Activated CD8-positive, alpha-beta memory T cell treated with anti-CD3 and anti-CD28 coated beads, Interleukin-2, amount 50 U/mL, for 48 hours (primary cell): ENCODE results near the gene UQCR11.

ENCODE experiments used
- DNase-seq: peaks from one replicate; pipeline ENCODE4 v3.0.0-alpha.2; 2020

UQCR11 gene

DNA sequence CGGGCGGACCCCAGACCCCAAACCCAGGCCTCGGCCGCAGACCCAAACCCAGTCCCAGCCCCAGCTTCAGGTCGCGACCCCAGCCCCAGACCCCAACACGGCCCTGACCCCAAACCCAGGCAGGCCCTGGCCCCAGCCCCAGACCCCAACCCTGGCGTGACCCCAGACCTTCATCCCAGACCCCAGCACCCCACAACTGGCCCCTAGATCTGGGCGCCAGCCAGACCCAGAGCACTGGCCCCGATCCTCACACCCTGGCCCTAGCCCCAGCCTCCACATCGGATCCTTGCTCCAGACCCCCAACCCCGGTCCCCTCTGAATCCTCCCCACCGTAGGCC, 20.1 kb downstream of the UQCR11 start:
- DNase-seq, result no peak

GRCh38 chr19:1584500-1585242, 20.6 kb downstream of the UQCR11 start:
- DNase-seq, result no peak

GRCh38 chr19:1582201-1582600, 23.1 kb downstream of the UQCR11 start:
- DNase-seq, result no peak

DNA sequence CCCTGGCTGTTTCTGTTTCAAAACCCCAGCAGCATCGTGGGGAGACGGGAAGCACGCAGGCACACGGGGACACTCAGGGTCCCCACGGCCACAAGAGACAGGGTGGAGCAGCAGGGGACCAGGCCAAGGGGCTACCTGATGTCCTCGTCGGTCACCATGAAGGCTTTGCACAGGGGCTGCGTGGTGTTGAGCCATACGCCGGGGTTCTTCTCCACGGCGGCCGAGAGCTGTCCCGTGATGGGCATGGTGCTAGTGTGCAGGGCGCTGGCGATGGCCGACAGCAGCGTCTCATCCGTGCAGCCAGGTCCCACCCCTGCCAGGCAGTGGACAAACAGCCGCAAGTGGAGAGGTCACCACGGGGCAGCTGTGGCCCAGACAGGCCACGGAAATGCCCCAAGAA, 24.3 kb downstream of the UQCR11 start:
- no peak for DNase-seq

GRCh38 chr19:1580382-1580781, 24.9 kb downstream of the UQCR11 start:
- no peak for DNase-seq

- no peak for DNase-seq
Measured at GRCh38 chr19:1579222-1579621, 26.0 kb downstream of the UQCR11 start.

DNA sequence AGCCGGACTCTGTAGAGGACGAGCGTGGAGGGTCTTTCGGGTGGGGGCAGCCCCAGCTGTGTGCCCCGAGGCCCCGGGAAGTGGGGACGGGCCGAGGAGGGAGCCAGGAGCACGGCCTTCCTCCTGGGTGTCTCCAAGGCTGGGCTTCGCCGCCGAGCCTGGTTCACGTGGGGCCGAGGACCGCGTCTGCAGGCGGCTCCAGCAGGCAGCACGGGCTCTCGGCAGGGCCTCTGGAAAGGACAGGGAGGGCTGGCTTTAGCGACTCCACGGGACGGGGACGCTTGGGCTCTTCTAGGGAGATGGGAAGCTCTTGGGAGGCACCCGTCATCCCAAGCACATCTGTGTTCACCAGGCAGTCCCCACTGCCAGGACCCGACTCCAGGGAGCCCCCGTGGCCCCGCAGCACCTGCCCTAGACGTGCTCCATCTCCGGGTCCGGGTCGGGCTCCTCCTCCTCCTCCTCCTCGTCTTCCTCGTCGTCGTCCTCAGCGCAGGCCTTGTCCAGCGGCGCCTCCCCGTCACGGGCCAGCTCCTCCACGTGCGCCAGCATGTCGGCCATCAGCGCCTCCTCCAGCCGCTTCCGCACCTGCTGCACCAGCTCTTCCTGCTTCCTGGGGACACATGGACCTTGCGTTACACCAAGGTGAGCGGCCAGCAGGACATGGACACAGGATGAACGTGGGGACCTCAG, 27.2 kb downstream of the UQCR11 start:
- DNase-seq, result no peak

- no peak for DNase-seq
Measured at GRCh38 chr19:1577090-1577928, 28.0 kb downstream of the UQCR11 start.

- no peak for DNase-seq
Measured at GRCh38 chr19:1576242-1577089, 28.8 kb downstream of the UQCR11 start.

DNA sequence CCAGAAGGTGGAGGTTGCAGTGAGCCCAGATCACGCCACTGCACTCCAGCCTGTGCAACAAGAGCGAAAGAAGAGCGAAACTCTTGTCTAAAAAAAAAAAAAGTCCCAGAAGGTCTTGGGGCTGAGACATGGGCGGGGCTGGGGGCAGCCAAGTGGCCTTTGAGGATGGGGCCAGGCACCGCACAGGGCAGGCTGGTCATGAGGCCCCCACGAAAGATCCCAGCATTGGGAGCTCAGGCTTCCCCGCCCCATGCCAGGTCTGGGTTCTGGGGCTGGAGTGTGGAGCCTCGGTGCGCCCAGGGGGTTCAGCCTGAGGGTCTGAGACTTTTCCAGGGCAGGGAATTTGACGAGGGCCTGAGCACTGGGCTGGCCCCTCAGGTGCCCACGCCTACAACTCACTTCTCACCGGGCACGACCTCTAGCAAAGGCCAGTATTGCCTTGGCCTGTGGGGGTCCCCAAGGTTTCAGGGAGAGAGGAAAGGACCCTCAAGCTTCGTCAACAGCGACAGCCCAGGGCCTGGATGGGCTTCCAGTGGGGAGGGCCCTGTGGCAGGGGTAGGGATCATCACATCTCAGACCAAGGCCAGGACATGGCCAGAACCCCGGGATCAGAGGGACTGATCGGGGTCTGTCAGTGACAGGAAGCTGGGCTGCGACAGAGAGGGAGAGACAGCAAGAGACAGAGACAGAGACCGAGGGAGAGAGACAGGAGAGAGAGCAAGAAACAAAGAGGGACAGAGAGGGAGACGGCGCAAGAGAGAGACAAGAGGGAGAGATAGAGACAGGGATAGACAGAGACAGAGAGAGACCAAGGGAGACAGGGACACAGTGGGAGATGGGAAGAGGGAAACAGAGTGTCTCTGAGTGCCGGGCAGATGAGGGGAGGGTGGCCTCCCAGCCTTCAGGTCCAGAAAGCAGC, 29.7 kb downstream of the UQCR11 start:
- no peak for DNase-seq

- no peak for DNase-seq
Measured at GRCh38 chr19:1574354-1575136, 30.7 kb downstream of the UQCR11 start.

GRCh38 chr19:1572795-1573194, 32.5 kb downstream of the UQCR11 start:
- DNase-seq, result no peak

DNA sequence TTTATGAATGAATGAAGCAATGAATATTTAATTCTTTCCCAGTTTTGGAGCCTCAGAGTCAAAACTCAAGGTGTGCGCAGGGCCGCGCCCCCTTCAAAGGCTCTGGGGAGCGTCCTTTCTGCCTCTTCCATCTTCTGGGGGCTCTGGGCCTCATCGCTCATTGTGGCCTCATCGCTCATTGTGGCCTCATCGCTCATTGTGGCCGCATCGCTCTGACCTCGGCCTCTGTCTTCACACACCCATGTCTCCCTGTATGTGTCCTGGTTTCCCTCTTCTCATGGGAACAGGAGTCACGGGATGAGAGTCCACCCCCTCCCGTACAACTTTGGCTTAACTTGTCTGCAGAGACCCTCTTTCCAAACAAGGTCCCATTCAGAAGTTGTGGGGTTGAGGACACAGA, 33.9 kb downstream of the UQCR11 start:
- no peak for DNase-seq

GRCh38 chr19:1570836-1571235, 34.4 kb downstream of the UQCR11 start:
- no peak for DNase-seq

DNA sequence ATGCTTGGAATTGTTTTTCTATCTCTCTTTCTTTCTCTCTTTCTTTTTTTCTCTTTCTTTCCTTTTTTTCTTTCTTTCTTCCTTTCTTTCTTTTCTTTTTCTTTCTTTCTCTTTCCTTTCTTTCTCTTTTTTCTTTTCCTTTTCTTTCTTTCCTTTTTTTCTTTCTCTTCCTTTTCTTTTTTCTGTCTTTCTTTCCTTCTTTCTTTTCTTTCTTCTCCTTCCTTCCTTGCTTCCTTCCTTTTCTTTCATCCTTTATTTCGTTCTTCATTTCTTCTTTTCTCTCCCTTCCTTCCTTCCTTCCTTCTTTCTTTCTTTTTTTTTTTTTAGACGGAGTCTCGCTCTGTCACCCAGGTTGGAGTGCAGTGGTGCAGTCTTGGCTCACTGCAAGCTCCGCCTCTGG, 35.3 kb downstream of the UQCR11 start:
- DNase-seq, result no peak

GRCh38 chr19:1568320-1569019, 36.8 kb downstream of the UQCR11 start, which contains the start of gene MEX3D:
Gene MEX3D (minus strand): TSS chr19:1568325. CDS start chr19:1568058, 267 bp downstream.
- peak; percentile 92 for DNase-seq

DNA sequence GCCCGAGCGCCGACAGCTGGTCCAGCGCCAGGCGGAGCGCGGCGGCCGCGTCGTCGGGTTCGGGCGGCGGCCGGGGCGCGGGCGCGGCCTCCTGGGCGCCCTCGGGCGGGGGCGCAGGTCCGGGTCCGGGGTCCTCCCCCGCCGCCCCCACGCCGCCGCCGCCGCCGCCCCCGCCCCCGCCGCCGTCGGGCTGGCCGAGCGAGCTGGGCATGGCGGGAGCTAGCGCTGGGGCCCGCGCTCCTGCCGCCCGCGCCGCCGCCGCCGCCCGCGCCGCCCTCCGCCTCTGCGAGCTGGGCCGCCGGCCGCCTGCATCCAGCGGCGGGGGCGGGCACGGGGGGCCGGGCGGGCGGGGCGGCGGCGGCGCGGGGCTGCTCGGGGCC, 37.4 kb downstream of the UQCR11 start:
- DNase-seq, result no peak

DNA sequence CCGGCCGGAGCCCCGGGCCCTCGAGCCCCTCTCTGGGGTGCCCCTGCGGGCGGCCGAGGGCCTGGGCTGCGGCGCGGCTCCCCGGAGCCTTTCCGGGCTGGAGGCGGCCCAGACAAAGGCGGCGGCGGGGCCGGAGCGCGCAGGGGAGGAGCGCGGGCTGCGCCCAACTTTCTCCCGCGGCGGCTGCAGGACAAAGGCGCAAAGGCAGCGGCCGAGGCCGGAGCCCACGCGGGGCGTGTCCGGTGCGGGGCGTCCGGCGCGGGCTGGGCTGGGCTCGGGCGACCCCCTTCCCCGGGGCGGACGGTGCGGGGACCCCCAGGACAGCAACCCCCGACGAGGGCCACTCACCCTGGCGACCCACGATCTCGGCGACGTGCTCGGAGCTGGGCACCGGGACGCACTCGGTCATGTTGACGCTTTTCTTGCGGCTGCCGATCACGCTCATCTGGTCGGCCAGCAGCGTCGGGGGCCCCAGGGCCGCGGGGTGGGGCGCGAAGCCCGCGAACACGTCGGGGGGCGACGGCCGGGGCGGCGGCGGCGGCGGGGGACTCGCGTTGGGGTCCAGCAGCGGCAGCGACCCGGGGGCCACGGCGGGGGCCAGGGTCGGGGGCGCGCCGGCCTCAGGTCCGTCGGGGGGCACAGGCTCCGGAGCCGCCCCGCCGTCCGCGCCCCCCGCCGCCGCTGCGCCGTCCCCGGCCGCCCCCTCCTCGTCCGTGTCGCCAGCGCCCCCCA, 38.0 kb downstream of the UQCR11 start:
- DNase-seq, result no peak

DNA sequence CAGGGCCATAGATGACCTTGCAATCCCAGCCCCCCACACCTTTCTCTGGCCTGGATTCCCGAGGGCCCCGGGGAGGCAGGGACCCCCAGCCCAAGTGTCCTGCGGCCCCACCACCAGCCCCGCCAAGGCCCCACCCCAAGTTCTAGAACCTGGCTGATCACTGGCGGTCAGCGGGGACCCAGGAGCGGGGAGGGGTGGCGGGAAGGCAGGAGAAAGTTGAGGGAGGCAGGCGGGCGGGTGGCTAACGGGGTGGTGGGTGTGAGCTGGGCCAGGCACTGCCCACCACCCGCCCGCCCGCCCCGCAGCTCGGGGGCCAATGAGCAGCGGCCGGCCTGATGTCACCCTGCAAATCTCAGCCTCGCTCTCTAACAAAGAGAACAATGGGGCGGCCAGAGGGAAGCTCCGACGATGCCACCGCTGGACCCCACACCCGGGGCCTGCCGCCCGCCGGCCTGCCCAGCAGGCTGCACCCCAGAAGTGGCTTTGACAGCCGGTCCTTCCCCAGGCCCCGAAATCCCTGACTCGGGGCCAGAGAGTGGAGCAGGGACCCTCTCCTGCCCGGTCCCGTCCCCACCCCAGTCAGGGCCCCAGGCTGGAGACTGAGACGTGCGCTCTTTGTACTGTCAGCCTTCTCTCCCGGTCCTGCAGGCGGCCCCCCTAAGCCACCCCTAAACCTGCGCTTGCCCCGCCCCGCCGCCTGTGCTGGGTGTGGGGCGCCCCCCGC, 38.7 kb downstream of the UQCR11 start:
- DNase-seq, result no peak
